Measurements from ENCODE around the gene LYPD6B. TPM values are rescaled to one million over a fixed set of nuclear protein-coding genes. Genes with fewer than 3 reads are reported as not detected.

LYPD6B gene
- total and polyA plus RNA-seq, 2 donors (not counting 3 experiments of a cell fraction or from before 2014, with no cell fraction given) = not detected

DNA sequence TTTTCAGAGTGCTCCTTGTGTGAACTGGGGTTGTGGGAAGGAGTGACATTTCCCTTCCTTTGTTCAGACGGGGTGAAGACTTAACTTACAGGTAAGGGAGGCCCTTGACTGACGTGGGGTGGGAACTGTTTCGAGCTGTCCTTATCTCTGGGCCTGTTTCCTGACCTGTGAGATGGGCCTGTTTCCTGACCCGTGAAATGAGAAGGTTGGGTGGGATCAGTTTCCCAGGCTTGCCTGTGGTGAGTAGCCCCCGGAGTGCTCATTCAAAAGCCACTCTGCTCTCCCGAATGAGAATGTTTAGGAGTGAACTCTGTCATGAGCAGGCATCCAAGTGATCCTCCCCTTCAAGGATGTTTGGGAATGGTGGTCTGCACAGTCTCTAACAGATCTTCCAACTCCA, 4.1 kb upstream of the LYPD6B start:
- no peak for FAIRE-seq
- no peak overlapping the region for H3K9ac ChIP-seq (replicated peaks; ENCODE audit: extremely low read depth, insufficient read depth, low read length)
- no peaks in the 10 kb centered on the region for H3K9me1 ChIP-seq (replicated peaks; ENCODE audit: control insufficient read depth, extremely low read depth, insufficient read depth, low read length)
- no peak overlapping the region for H3K27ac ChIP-seq (ENCODE audit: insufficient read depth, low read depth, low read length)
- TF ChIP-seq MYC (IDR thresholded peaks at IDR 0.05; ENCODE audit: low read depth, low read length) (no peak), POLR2AphosphoS5 (IDR thresholded peaks at IDR 0.05; ENCODE audit: insufficient read depth, low read depth, low read length) (no peak), POLR2A (IDR thresholded peaks at IDR 0.05; ENCODE audit: low read depth, low read length) (no peak), GATA2 (IDR thresholded peaks at IDR 0.05; ENCODE audit: insufficient read depth, insufficient read length, low read depth, low read length) (no peak), FOS (IDR thresholded peaks at IDR 0.05; ENCODE audit: borderline replicate concordance, insufficient read depth, low read length) (no peak)
- TF ChIP-seq, protein P1, sequence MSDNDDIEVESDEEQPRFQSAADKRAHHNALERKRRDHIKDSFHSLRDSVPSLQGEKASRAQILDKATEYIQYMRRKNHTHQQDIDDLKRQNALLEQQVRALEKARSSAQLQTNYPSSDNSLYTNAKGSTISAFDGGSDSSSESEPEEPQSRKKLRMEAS (IDR thresholded peaks at IDR 0.05; ENCODE audit: insufficient read depth, insufficient read length) = no peak
- no peak overlapping the region for H2AFZ ChIP-seq (ENCODE audit: low read depth, low read length)
- H3K4me2 ChIP-seq (ENCODE audit: insufficient read depth, low read length) = no peak overlapping the region
- no peaks in the 10 kb centered on the region for H3K4me1 ChIP-seq (ENCODE audit: control insufficient read depth, extremely low read depth, insufficient read depth, low read length)
- H3K9me3 ChIP-seq (replicated peaks; ENCODE audit: control insufficient read depth, insufficient read depth, low read length) = no peaks in the 10 kb centered on the region
- H3K4me3 ChIP-seq (replicated peaks in 1 of 3; ENCODE audit: insufficient read depth in 1 of 3, low read depth in 1 of 3, low read length in 3 of 3) = no peak overlapping the region
- dilution Hi-C loops (cut with MboI; ENCODE audit: extremely low pct_ligation_motif_present, low sequenced_read_pairs) = no loop called here
- intact Hi-C loops (cut with micrococcal nuclease) = no loop called here
- no peaks in the 10 kb centered on the region for H3K79me2 ChIP-seq (ENCODE audit: control insufficient read depth, insufficient read depth, low read length)
- H3K36me3 ChIP-seq (ENCODE audit: control insufficient read depth in 2 of 2, extremely low read depth in 1 of 2, insufficient read depth in 2 of 2, low read length in 2 of 2) = no peaks in the 10 kb centered on the region
- no TSS peak for BruUV-seq (replicated peaks)
- DNase-seq (ENCODE audit: low read depth, low spot score) = no peak
- H3K27me3 ChIP-seq (ENCODE audit: control insufficient read depth in 2 of 2, insufficient read depth in 2 of 2, low read length in 2 of 2) = peaks cover 17 to 20% of the 10 kb centered on the region in 2 experiments
- no peaks in the 10 kb centered on the region for H4K20me1 ChIP-seq (replicated peaks; ENCODE audit: control insufficient read depth, extremely low read depth, insufficient read depth, low read length)
- ChIA-PET POLR2A (no interaction called here), CTCF (no interaction called here)

DNA sequence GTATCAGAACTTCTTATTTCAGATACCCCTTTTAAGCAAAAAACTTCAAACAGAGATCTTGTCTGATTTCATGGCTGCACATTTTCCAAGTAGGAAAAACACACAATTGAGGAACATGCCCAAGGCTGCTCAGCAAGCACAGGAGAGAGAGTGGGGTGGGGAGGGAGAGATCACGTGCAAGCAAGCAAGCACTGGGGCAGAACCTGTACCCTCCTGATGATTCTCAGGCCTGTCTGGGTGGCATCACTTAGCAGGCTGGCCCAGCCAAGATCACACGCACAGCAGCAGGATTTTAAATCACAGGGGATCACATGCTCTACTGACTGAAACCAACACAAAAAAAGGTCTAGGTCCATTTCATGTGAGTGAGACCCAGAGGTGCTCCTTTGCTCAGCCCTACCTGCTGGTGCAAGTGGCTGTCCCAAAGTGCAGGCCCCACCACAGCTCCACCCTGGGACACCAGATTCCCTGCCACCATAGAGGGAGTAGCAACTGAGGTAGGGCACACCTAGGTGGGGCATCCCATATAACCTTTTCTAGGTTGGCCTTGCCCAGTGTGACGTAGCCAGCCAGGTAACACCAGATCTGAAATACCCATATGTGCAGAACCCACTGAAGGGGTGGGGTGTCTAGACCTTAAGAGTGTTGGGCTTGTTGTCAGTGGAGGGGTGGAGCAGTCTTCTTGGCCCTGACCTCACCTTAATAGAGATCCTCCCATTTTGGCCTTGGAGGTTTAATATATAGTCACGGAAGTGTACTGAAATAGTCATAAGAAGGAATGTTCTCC, 1.8 kb upstream of the LYPD6B start:
- TF ChIP-seq GATA2 (IDR thresholded peaks at IDR 0.05; ENCODE audit: insufficient read depth, insufficient read length, low read depth, low read length) (no peak), FOS (IDR thresholded peaks at IDR 0.05; ENCODE audit: borderline replicate concordance, insufficient read depth, low read length) (no peak)
- CTCF ChIA-PET = interaction anchor here (1.3 to 1.4 kb wide), 2 partner anchors 10 to 20 kb away, joined by 4 to 10 read pairs; no protein-coding TSS in a partner anchor

More for the DNA sequence above, 1.8 kb upstream of the LYPD6B start:
- FAIRE-seq (no peak), DNase-seq (ENCODE audit: low read depth, low spot score) (no peak)
- Histone ChIP-seq H4K20me1 (replicated peaks; ENCODE audit: control insufficient read depth, extremely low read depth, insufficient read depth, low read length) (no peaks in the 10 kb centered on the region), H3K4me2 (ENCODE audit: insufficient read depth, low read length) (no peak overlapping the region), H3K4me3 (replicated peaks in 1 of 3; ENCODE audit: insufficient read depth in 1 of 3, low read depth in 1 of 3, low read length in 3 of 3) (no peak overlapping the region), H3K9me1 (replicated peaks; ENCODE audit: control insufficient read depth, extremely low read depth, insufficient read depth, low read length) (no peaks in the 10 kb centered on the region), H3K9ac (replicated peaks; ENCODE audit: extremely low read depth, insufficient read depth, low read length) (no peak overlapping the region), H3K27ac (ENCODE audit: insufficient read depth, low read depth, low read length) (no peak overlapping the region), H3K4me1 (ENCODE audit: control insufficient read depth, extremely low read depth, insufficient read depth, low read length) (no peaks in the 10 kb centered on the region), H2AFZ (ENCODE audit: low read depth, low read length) (no peak overlapping the region), H3K36me3 (ENCODE audit: control insufficient read depth in 2 of 2, extremely low read depth in 1 of 2, insufficient read depth in 2 of 2, low read length in 2 of 2) (no peaks in the 10 kb centered on the region), H3K9me3 (replicated peaks; ENCODE audit: control insufficient read depth, insufficient read depth, low read length) (no peaks in the 10 kb centered on the region), H3K27me3 (ENCODE audit: control insufficient read depth in 2 of 2, insufficient read depth in 2 of 2, low read length in 2 of 2) (peaks cover 20 to 22% of the 10 kb centered on the region in 2 experiments), H3K79me2 (ENCODE audit: control insufficient read depth, insufficient read depth, low read length) (no peaks in the 10 kb centered on the region)
- POLR2A ChIA-PET = no interaction called here
- dilution Hi-C loops (cut with MboI; ENCODE audit: extremely low pct_ligation_motif_present, low sequenced_read_pairs) (no loop called here), intact Hi-C loops (cut with micrococcal nuclease) (no loop called here)
- no TSS peak for BruUV-seq (replicated peaks)

Measured in endothelial cell of umbilical vein (primary cell).